BE2C (cell line): ENCODE results near the gene BZW2.
A peak's percentile ranks its signal among the peaks of the same experiment; 100 is the strongest.
"Not testable (repeated sequence)": the region's sequence is repeated elsewhere in the genome, so short reads cannot be mapped to it uniquely, and the experiment has no call there.

Experiments
- DNase-seq: peaks from one replicate; pipeline ENCODE4 v3.0.0-alpha.2; 2020
- H3K27me3 ChIP-seq: fragments of 250-450 bp; sonication (Bioruptor Pico); 2 replicates; pipeline ENCODE4 v1.5.1; 2020; ENCODE audit warnings: mild to moderate bottlenecking
- H3K36me3 ChIP-seq: fragments of 250-450 bp; sonication (Bioruptor Pico); 2 replicates; pipeline ENCODE4 v1.5.1; 2020; ENCODE audit warnings: mild to moderate bottlenecking
- H3K4me1 ChIP-seq: fragments of 250-450 bp; sonication (Bioruptor Pico); 2 replicates; pipeline ENCODE4 v1.5.1; 2020
- H3K4me3 ChIP-seq: 2 replicates; pipeline ENCODE4 v1.5.1; 2011; ENCODE audit warnings: low read depth, low read length
- H3K9me3 ChIP-seq: fragments of 250-450 bp; sonication (Bioruptor Pico); 2 replicates; pipeline ENCODE4 v1.5.1; 2020
- TF ChIP-seq, protein P1 (sequence below): IDR thresholded peaks from 2 replicates; pipeline ENCODE4 v1.5.1; 2012; ENCODE audit warnings: mild to moderate bottlenecking, low read depth, low read length

BZW2 gene

DNA sequence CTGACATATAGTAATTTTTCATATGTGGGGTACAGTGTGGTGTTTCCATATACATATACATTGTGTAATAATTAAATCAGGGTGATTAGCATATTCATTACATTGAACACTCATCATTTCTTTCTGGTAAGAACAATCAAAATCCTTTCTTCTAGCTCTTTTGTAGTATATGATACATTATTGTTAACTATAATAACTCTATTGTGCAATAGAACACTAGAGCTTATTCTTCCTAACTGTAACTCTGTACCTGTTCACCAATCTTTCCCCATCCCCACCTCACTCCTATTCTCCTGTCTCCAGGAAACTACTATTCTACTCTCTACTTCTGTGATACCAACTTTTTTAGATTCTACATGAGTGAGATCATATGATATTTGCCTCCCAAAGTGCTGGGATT lies 9.4 kb downstream of the BZW2 start:
- TF ChIP-seq, protein P1, sequence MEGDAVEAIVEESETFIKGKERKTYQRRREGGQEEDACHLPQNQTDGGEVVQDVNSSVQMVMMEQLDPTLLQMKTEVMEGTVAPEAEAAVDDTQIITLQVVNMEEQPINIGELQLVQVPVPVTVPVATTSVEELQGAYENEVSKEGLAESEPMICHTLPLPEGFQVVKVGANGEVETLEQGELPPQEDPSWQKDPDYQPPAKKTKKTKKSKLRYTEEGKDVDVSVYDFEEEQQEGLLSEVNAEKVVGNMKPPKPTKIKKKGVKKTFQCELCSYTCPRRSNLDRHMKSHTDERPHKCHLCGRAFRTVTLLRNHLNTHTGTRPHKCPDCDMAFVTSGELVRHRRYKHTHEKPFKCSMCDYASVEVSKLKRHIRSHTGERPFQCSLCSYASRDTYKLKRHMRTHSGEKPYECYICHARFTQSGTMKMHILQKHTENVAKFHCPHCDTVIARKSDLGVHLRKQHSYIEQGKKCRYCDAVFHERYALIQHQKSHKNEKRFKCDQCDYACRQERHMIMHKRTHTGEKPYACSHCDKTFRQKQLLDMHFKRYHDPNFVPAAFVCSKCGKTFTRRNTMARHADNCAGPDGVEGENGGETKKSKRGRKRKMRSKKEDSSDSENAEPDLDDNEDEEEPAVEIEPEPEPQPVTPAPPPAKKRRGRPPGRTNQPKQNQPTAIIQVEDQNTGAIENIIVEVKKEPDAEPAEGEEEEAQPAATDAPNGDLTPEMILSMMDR = no peak
- no peaks in the 10 kb centered on the region for H3K9me3 ChIP-seq
- peaks cover 7% of the 10 kb centered on the region for H3K4me1 ChIP-seq
- DNase-seq = no peak
- no peak overlapping the region for H3K4me3 ChIP-seq
- no peaks in the 10 kb centered on the region for H3K27me3 ChIP-seq
- peaks cover 13% of the 10 kb centered on the region for H3K36me3 ChIP-seq

DNA sequence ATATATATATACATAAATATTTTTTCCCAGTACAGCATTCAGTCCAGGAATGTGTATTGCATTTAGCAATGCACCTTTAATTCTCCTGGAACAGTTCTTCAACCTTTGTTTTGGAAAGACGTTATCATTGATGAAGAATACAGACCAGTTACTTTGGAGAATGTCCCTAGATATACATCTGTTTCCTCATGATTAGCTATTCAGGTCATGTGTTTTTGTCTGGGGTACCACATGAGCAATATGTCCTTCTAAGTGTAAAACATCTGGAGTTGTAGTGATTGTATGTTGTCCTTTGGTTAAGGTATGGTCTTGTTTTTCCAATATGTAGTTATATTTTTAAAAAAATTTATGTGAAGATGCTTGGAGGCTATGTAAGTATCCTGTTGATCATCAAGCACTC lies 10.2 kb downstream of the BZW2 start:
- Histone ChIP-seq H3K36me3 (peaks cover 13% of the 10 kb centered on the region), H3K27me3 (no peaks in the 10 kb centered on the region), H3K4me1 (peaks cover 7% of the 10 kb centered on the region), H3K4me3 (no peak overlapping the region), H3K9me3 (no peaks in the 10 kb centered on the region)
- TF ChIP-seq, protein P1 = no peak
- DNase-seq = no peak

DNA sequence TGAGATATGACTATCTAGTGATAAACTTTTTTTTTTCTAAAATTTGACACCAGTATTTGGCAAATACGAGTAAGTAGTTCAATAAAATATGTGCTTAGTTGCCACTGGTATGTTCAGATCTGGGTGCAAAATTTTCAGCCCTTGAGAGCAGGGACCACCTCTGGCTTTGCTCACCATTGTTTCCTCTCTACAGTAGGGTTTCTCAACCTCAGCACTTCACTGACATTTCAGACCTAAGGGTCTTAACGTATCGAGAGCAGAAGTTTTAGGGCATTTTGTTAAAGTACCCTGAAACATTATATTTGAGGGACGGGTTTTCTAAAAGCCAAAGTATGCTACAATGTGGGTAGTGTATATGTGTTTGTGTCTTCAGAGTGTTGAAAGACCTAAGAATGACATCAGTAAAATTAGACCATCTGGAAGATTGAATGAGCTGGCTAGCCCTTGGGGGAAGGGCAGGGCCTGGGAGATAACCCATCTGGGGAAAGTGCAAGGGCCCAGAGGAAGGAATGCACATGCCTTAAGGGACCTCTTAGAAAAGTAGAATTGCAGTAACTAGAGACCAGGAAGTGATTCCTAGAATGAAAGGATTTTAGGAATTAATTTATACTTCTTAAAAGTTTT lies 11.8 kb downstream of the BZW2 start:
- Histone ChIP-seq H3K4me3 (no peak overlapping the region), H3K36me3 (peaks cover 8% of the 10 kb centered on the region), H3K9me3 (no peaks in the 10 kb centered on the region), H3K27me3 (no peaks in the 10 kb centered on the region), H3K4me1 (peaks cover 7% of the 10 kb centered on the region)
- DNase-seq = peak; percentile 28
- TF ChIP-seq, protein P1 = no peak

DNA sequence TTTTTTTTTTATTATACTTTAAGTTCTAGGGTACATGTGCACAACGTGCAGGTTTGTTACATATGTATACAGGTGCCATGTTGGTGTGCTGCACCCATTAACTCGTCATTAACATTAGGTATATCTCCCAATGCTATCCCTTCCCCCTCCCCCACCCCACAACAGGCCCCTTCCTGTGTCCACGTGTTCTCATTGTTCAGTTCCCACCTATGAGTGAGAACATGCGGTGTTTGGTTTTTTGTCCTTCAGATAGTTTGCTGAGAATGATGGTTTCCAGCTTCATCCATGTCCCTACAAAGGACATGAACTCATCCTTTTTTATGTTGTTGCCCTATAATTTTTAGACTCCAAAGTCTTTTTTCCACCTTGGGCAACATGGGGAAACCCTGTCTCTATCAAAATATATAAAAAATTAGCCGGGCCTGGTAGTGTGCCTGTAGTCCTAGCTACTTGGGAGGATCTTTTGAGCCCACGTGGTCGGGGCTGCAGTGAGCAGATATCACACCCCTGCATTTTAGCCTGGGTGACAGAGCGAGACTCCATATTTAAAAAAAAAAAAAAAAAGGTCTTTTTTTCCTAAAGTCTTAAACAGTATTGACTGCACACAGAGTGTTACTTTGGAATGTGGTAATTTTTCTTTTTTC lies 14.0 kb downstream of the BZW2 start:
- not testable (repeated sequence) for H3K4me1 ChIP-seq, H3K4me3 ChIP-seq, DNase-seq, H3K27me3 ChIP-seq, H3K9me3 ChIP-seq
- H3K36me3 ChIP-seq = peaks cover 10% of the 10 kb centered on the region

DNA sequence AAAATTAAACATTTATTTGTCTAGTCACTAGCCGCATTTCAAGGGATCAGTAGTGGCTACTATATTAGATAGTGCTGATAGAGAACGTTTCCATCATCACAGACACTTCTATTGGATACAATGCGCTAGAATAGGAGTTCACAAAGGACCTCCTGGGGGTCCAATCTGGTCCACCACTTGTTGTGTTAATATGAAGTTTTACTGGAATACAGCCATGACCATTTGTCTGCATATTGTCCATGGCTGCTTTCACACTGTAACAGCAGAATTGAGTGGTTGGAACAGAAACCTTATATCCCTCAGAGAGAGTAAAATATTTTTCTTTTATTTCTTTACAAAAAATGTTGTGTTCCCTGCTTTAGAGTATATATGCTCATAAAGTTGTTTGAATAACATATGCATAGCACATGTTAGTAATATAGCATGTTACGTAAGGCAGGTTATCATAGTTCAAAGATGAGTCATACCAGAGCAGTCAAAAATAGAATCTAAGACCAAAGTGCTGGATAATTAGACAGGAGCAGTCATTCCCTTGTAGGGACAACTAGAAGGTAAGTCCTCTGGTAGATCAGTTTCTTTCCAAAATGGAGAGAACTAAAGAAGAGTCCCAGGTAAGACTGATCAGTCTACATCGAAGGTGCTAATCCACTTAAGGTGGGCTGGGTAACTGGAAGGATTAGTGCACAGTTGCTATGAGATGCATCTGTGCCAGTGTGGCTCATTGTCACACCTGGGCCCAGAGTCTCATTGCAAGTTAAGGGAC lies 14.9 kb downstream of the BZW2 start:
- Histone ChIP-seq H3K36me3 (peaks cover 17% of the 10 kb centered on the region), H3K27me3 (no peaks in the 10 kb centered on the region), H3K4me1 (peaks cover 7% of the 10 kb centered on the region), H3K9me3 (no peaks in the 10 kb centered on the region), H3K4me3 (no peak overlapping the region)
- no peak for DNase-seq
- TF ChIP-seq, protein P1 = no peak

DNA sequence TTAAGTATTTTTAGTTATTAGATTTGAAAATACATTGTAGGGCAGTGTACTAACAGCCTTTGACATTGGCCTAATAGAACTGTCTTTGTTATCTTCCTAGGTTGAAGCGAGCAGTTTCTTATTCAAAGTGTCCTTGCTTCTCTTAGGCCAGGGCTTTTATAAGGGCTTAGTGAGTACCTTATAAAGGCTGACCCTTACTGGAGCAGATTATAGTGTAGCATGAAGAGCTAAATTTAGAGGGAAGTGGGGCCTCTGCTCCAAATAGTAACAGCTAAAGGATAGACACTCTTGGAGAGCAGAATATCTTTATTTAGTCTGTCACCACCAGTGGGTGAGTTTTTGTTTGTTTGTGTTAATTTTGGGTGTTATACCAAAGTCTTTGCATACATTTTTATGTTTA lies 15.9 kb downstream of the BZW2 start:
- no peak for DNase-seq
- peaks cover 7% of the 10 kb centered on the region for H3K4me1 ChIP-seq
- TF ChIP-seq, protein P1 = no peak
- H3K9me3 ChIP-seq = no peaks in the 10 kb centered on the region
- peaks cover 27% of the 10 kb centered on the region for H3K36me3 ChIP-seq
- no peak overlapping the region for H3K4me3 ChIP-seq
- no peaks in the 10 kb centered on the region for H3K27me3 ChIP-seq
